H9 (cell line): Measurements from ENCODE around the gene PLEKHM3. TPM values are rescaled to one million over a fixed set of nuclear protein-coding genes. Genes with fewer than 3 reads are reported as not detected.

Source experiments
- DNase-seq: peaks from one replicate; pipeline ENCODE4 v3.0.0-alpha.2; 2017
- H2AFZ ChIP-seq: one replicate; pipeline ENCODE4 v1.6.1; 2013; ENCODE audit warnings: mild to moderate bottlenecking, low read length, control low read depth, moderate library complexity
- H2AK5ac ChIP-seq: 2 replicates; pipeline ENCODE4 v1.6.1; 2013; ENCODE audit warnings: low read length, control low read depth, mixed read lengths; ENCODE audit not compliant: insufficient read length
- H2BK120ac ChIP-seq: one replicate; pipeline ENCODE4 v1.6.1; 2013; ENCODE audit warnings: low read depth, mild to moderate bottlenecking, low read length, control low read depth, inconsistent platforms; ENCODE audit not compliant: poor library complexity, severe bottlenecking
- H2BK12ac ChIP-seq: 2 replicates; pipeline ENCODE4 v1.6.1; 2013; ENCODE audit warnings: low read length, control low read depth, mixed read lengths, low read depth; ENCODE audit not compliant: insufficient read length
- H2BK15ac ChIP-seq: 2 replicates; pipeline ENCODE4 v1.6.1; 2013; ENCODE audit warnings: low read depth, low read length, control low read depth
- H2BK20ac ChIP-seq: one replicate; pipeline ENCODE4 v1.6.1; 2013; ENCODE audit warnings: low read depth, mild to moderate bottlenecking, low read length, control low read depth, inconsistent platforms; ENCODE audit not compliant: poor library complexity, severe bottlenecking
- H2BK5ac ChIP-seq: 2 replicates; pipeline ENCODE4 v1.6.1; 2013; ENCODE audit warnings: low read length, control low read depth, mixed read lengths; ENCODE audit not compliant: insufficient read length
- H3K14ac ChIP-seq: 2 replicates; pipeline ENCODE4 v1.6.1; 2013; ENCODE audit warnings: low read length, control low read depth; ENCODE audit not compliant: insufficient read depth
- H3K18ac ChIP-seq: 2 replicates; pipeline ENCODE4 v1.6.1; 2013; ENCODE audit warnings: low read depth, mild to moderate bottlenecking, mixed read lengths, low read length, control low read depth; ENCODE audit not compliant: insufficient read length
- H3K23ac ChIP-seq: 2 replicates; pipeline ENCODE4 v1.6.1; 2013; ENCODE audit warnings: low read length, control low read depth, mixed read lengths, low read depth; ENCODE audit not compliant: insufficient read length
- H3K23me2 ChIP-seq: 2 replicates; pipeline ENCODE4 v1.6.1; 2013; ENCODE audit warnings: low read depth, mild to moderate bottlenecking, mixed read lengths, low read length, control low read depth; ENCODE audit not compliant: insufficient read length, poor library complexity, severe bottlenecking
- H3K27ac ChIP-seq: 2 replicates; pipeline ENCODE4 v1.5.1; 2013; ENCODE audit warnings: low read length, control low read depth, mixed read lengths, low read depth; ENCODE audit not compliant: insufficient read length
- H3K27me3 ChIP-seq: 2 replicates; pipeline ENCODE4 v1.6.1; 2013; ENCODE audit warnings: low read length, control low read depth, inconsistent platforms; ENCODE audit not compliant: insufficient read depth
- H3K4ac ChIP-seq: 2 replicates; pipeline ENCODE4 v1.6.1; 2013; ENCODE audit warnings: low read depth, mild to moderate bottlenecking, control low read depth, inconsistent platforms, low read length, moderate library complexity
- H3K4me1 ChIP-seq: 2 replicates; pipeline ENCODE4 v1.6.1; 2013; ENCODE audit warnings: low read length, control low read depth, inconsistent platforms; ENCODE audit not compliant: insufficient read depth
- H3K4me2 ChIP-seq: 2 replicates; pipeline ENCODE4 v1.6.1; 2013; ENCODE audit warnings: low read length, control low read depth, mixed read lengths; ENCODE audit not compliant: insufficient read length, insufficient read depth
- H3K56ac ChIP-seq: 2 replicates; pipeline ENCODE4 v1.6.1; 2013; ENCODE audit warnings: low read depth, mild to moderate bottlenecking, mixed read lengths, low read length, control low read depth; ENCODE audit not compliant: insufficient read length
- H3K79me1 ChIP-seq: 2 replicates; pipeline ENCODE4 v1.6.1; 2013; ENCODE audit warnings: low read depth, mild to moderate bottlenecking, moderate library complexity, low read length, control low read depth, inconsistent platforms; ENCODE audit not compliant: insufficient read depth, poor library complexity, severe bottlenecking
- H3K79me2 ChIP-seq: 2 replicates; pipeline ENCODE4 v1.6.1; 2013; ENCODE audit warnings: low read length, control low read depth, inconsistent platforms; ENCODE audit not compliant: insufficient read depth
- H3K9ac ChIP-seq: 2 replicates; pipeline ENCODE4 v1.6.1; 2013; ENCODE audit warnings: low read length, control low read depth, mixed read lengths; ENCODE audit not compliant: insufficient read length; ENCODE audit errors: extremely low read depth
- H3K9me3 ChIP-seq: one replicate; pipeline ENCODE4 v1.6.1; 2013; ENCODE audit warnings: low read depth, low read length, inconsistent platforms; ENCODE audit not compliant: control insufficient read depth
- H3T11ph ChIP-seq: one replicate; pipeline ENCODE4 v1.6.1; 2013; ENCODE audit warnings: mild to moderate bottlenecking, low read length, control low read depth, inconsistent platforms
- H4K20me1 ChIP-seq: one replicate; pipeline ENCODE4 v1.6.1; 2013; ENCODE audit not compliant: control insufficient read depth, insufficient read length, insufficient read depth
- H4K5ac ChIP-seq: 2 replicates; pipeline ENCODE4 v1.6.1; 2013; ENCODE audit warnings: low read depth, mild to moderate bottlenecking, mixed read lengths, low read length, control low read depth; ENCODE audit not compliant: insufficient read length
- H4K8ac ChIP-seq: replicated peaks from 2 replicates; pipeline ENCODE4 v1.6.1; 2013; ENCODE audit warnings: low read length, control low read depth, mixed read lengths, low read depth; ENCODE audit not compliant: insufficient read length
- H4K91ac ChIP-seq: 2 replicates; pipeline ENCODE4 v1.6.1; 2013; ENCODE audit warnings: low read depth, mild to moderate bottlenecking, moderate library complexity, mixed read lengths, low read length, control low read depth; ENCODE audit not compliant: insufficient read length
- H3K27ac Mint-ChIP-seq, 3 experiments: 2 replicates in 2 of 3; 3 replicates in 1 of 3; pipeline ENCODE4 v1.8.0; 2020 to 2021; ENCODE audit warnings: mixed read lengths in 3 of 3, mild to moderate bottlenecking in 1 of 3, moderate library complexity in 1 of 3
- H3K27me3 Mint-ChIP-seq: 2 replicates; pipeline ENCODE4 v1.8.0; 2021; ENCODE audit warnings: low read depth, mild to moderate bottlenecking, moderate library complexity, mixed read lengths
- H3K36me3 Mint-ChIP-seq, 3 experiments: 2 replicates in 2 of 3; 3 replicates in 1 of 3; pipeline ENCODE4 v1.8.0; 2020 to 2021; ENCODE audit warnings: low read depth in 3 of 3, mixed read lengths in 3 of 3; ENCODE audit not compliant: insufficient read depth in 1 of 3
- H3K4me1 Mint-ChIP-seq, 2 experiments: 2 replicates each; pipeline ENCODE4 v1.8.0; 2020; ENCODE audit warnings: mixed read lengths in 2 of 2
- H3K4me3 Mint-ChIP-seq, 2 experiments: 2 replicates in 1 of 2; 3 replicates in 1 of 2; pipeline ENCODE4 v1.8.0; 2020 to 2021; ENCODE audit warnings: mild to moderate bottlenecking in 2 of 2, mixed read lengths in 2 of 2, moderate library complexity in 1 of 2
- H3K9me3 Mint-ChIP-seq, 2 experiments: 2 replicates in 1 of 2; 3 replicates in 1 of 2; pipeline ENCODE4 v1.8.0; 2020; ENCODE audit warnings: mild to moderate bottlenecking in 2 of 2, mixed read lengths in 2 of 2, moderate library complexity in 1 of 2
- WGBS: extraction: QIAGEN DNeasy Blood & Tissue Kit; methylation state at CpG from one replicate; pipeline ENCODE4 v1.1.7; 2013; ENCODE audit warnings: missing lambda C conversion rate, low lambda C conversion rate, mixed read lengths; ENCODE audit not compliant: insufficient read length; ENCODE audit errors: extremely low coverage; 5-methylcytosine and 5-hydroxymethylcytosine counted together
- total RNA-seq: library from RNA; stranded (reverse); gene quantifications from 2 replicates; pipeline ENCODE4 v1.2.1, GENCODE V29; 2021
- TF ChIP-seq, protein P1 (sequence below): fragments of 200-600 bp; sonication (generic); conservative IDR thresholded peaks from 3 replicates; pipeline ENCODE4 v1.8.0; 2021; ENCODE audit warnings: antibody characterized with exemption, mild to moderate bottlenecking

PLEKHM3 gene
- total RNA-seq, 1 experiment from 2014 or later, result 7.5 TPM

DNA sequence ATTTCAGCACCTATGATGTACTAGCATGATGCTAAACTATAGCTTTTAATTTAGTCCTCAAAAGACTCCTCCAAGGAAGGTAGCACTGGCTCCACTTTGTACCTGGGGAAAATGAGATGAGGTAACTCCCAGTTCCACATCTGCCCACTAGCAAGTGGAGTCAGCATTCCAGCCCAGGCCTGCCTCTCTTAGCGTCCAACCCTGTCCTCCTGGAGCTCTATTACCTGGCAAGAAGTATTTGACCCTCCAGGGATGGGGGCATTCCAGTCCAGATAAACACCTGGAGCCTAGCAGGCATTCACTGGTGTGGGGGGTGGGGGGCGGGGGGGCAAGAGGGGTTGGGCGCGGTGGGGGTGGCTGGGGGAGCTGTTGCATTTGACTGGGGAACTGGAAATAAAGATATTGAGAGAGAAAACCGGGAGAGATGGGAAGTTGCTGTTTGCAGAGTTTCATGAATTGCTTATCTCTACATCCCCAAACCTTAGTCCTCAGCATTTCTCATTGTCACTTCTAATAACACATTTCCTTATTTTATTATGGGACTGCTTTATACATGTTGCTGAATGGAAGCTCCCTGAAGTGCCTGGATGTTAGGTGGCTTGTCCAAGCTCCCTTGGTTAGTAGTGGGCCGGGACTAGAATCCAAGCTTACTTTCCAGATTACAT, 233.6 kb downstream of the PLEKHM3 start:
- H3K27ac Mint-ChIP-seq, result peak overlapping the region; percentile 6 to 37 (median 21); a peak in 3 of 7 replicates
- Histone ChIP-seq H2BK12ac (no peak overlapping the region), H3K23me2 (no peaks in the 10 kb centered on the region), H3K18ac (no peak overlapping the region), H3K56ac (no peak overlapping the region), H2BK15ac (no peak overlapping the region), H2AFZ (no peak overlapping the region), H4K8ac (no peak overlapping the region), H2AK5ac (no peak overlapping the region), H3K27ac (no peak overlapping the region), H3K4me1 (peaks cover 3% of the 10 kb centered on the region; the same call in 1 of the 2 replicates), H2BK5ac (no peak overlapping the region), H3K9me3 (no peaks in the 10 kb centered on the region), H3K9ac (no peak overlapping the region), H3K79me2 (no peaks in the 10 kb centered on the region), H4K5ac (no peak overlapping the region), H3K23ac (no peak overlapping the region), H2BK120ac (no peak overlapping the region), H4K91ac (no peak overlapping the region), H3K4ac (no peak overlapping the region), H4K20me1 (no peaks in the 10 kb centered on the region), H2BK20ac (no peak overlapping the region), H3K79me1 (no peaks in the 10 kb centered on the region), H3K27me3 (no peaks in the 10 kb centered on the region), H3K4me2 (no peak overlapping the region), H3T11ph (no peak overlapping the region), H3K14ac (no peak overlapping the region)
- H3K27me3 Mint-ChIP-seq, result no peaks in the 10 kb centered on the region; the same call in 1 of the 2 replicates
- TF ChIP-seq, protein P1, sequence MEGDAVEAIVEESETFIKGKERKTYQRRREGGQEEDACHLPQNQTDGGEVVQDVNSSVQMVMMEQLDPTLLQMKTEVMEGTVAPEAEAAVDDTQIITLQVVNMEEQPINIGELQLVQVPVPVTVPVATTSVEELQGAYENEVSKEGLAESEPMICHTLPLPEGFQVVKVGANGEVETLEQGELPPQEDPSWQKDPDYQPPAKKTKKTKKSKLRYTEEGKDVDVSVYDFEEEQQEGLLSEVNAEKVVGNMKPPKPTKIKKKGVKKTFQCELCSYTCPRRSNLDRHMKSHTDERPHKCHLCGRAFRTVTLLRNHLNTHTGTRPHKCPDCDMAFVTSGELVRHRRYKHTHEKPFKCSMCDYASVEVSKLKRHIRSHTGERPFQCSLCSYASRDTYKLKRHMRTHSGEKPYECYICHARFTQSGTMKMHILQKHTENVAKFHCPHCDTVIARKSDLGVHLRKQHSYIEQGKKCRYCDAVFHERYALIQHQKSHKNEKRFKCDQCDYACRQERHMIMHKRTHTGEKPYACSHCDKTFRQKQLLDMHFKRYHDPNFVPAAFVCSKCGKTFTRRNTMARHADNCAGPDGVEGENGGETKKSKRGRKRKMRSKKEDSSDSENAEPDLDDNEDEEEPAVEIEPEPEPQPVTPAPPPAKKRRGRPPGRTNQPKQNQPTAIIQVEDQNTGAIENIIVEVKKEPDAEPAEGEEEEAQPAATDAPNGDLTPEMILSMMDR, result no peak
- WGBS, result no CpG with 5 or more reads among the region's 6 CpGs
- H3K4me1 Mint-ChIP-seq, result peaks cover 22 to 27% of the 10 kb centered on the region in 2 experiments
- no peaks in the 10 kb centered on the region; a peak in 1 of 7 replicates for H3K36me3 Mint-ChIP-seq
- H3K4me3 Mint-ChIP-seq, result no peak overlapping the region
- no peaks in the 10 kb centered on the region for H3K9me3 Mint-ChIP-seq
- peak; percentile 41 for DNase-seq
